ENCODE measurements around the gene RNF121. TPM values are rescaled to one million over a fixed set of nuclear protein-coding genes. Genes with fewer than 3 reads are reported as not detected.
A peak's percentile ranks its signal among the peaks of the same experiment; 100 is the strongest.

Gene RNF121
- total RNA-seq, 1 donor from 2014 or later: 24.7 TPM

GRCh38 chr11:71913756-71914526, 14.9 kb upstream of the RNF121 start:
- Histone ChIP-seq H3K27ac (no peak overlapping the region), H3K27me3 (ENCODE audit: low read depth) (no peaks in the 10 kb centered on the region), H3K4me3 (no peak overlapping the region), H3K36me3 (peaks cover 70% of the 10 kb centered on the region), H3K9me3 (no peaks in the 10 kb centered on the region), H3K4me1 (no peaks in the 10 kb centered on the region)
- no peak for TF ChIP-seq CTCF (IDR thresholded peaks at IDR 0.05)
- intact Hi-C loops (cut with DNase I): no loop called here
- ATAC-seq (no peak), DNase-seq (no peak)

- H3K36me3 ChIP-seq: peaks cover 70% of the 10 kb centered on the region
- intact Hi-C loops (cut with DNase I): no loop called here
- H3K27ac ChIP-seq: no peak overlapping the region
- H3K9me3 ChIP-seq: no peaks in the 10 kb centered on the region
- no peaks in the 10 kb centered on the region for H3K27me3 ChIP-seq (ENCODE audit: low read depth)
- no peaks in the 10 kb centered on the region for H3K4me1 ChIP-seq
- no peak overlapping the region for H3K4me3 ChIP-seq
- TF ChIP-seq CTCF (IDR thresholded peaks at IDR 0.05): no peak
- DNase-seq (no peak), ATAC-seq (no peak)
These were observed 14.1 kb upstream of the RNF121 start for GRCh38 chr11:71914617-71915189.

GRCh38 chr11:71917646-71918140, 11.2 kb upstream of the RNF121 start:
- H3K27me3 ChIP-seq (ENCODE audit: low read depth): no peaks in the 10 kb centered on the region
- no peak overlapping the region for H3K4me3 ChIP-seq
- H3K9me3 ChIP-seq: no peaks in the 10 kb centered on the region
- intact Hi-C loops (cut with DNase I): no loop called here
- DNase-seq (no peak), ATAC-seq (no peak)
- no peak overlapping the region for H3K27ac ChIP-seq
- peaks cover 59% of the 10 kb centered on the region for H3K36me3 ChIP-seq
- H3K4me1 ChIP-seq: no peaks in the 10 kb centered on the region
- TF ChIP-seq CTCF (IDR thresholded peaks at IDR 0.05): no peak

- H3K27me3 ChIP-seq (ENCODE audit: low read depth): no peaks in the 10 kb centered on the region
- TF ChIP-seq CTCF (IDR thresholded peaks at IDR 0.05): no peak
- H3K27ac ChIP-seq: peak within 1 kb of the TSS; percentile 96
- peaks cover 40% of the 10 kb centered on the region for H3K4me1 ChIP-seq
- peak; percentile 93 to 97 for ATAC-seq
- DNase-seq: peak; percentile 67
- H3K4me3 ChIP-seq: peak within 1 kb of the TSS; percentile 98
- intact Hi-C loops (cut with DNase I): no loop called here
- H3K36me3 ChIP-seq: no peaks in the 10 kb centered on the region
- H3K9me3 ChIP-seq: no peaks in the 10 kb centered on the region
These were observed 768 bp upstream of the RNF121 start, which contains the start of gene XNDC1N for GRCh38 chr11:71927820-71928736. Gene XNDC1N, minus strand, starts transcription at chr11:71928594. Its CDS starts 5,241 bp downstream, at chr11:71923353.

GRCh38 chr11:71929491-71929890, 645 bp downstream of the RNF121 start:
- peak overlapping the region; percentile 96 for H3K27ac ChIP-seq

More at GRCh38 chr11:71929491-71929890, 645 bp downstream of the RNF121 start:
- ATAC-seq (no peak), DNase-seq (no peak)
- Histone ChIP-seq H3K27me3 (ENCODE audit: low read depth) (no peaks in the 10 kb centered on the region), H3K4me3 (peak overlapping the region; percentile 98), H3K36me3 (no peaks in the 10 kb centered on the region), H3K9me3 (no peaks in the 10 kb centered on the region), H3K4me1 (peaks cover 40% of the 10 kb centered on the region)
- intact Hi-C loops (cut with DNase I): no loop called here
- TF ChIP-seq CTCF (IDR thresholded peaks at IDR 0.05): no peak
